ENCODE measurements around the gene CUL9.

CUL9 gene

GRCh38 chr6:43226192-43226851 lies 44.3 kb downstream of the CUL9 start:
- DNase-seq (ENCODE audit: low read depth in 2 of 2, low spot score in 1 of 2) = no peak

GRCh38 chr6:43228951-43229802 lies 47.2 kb downstream of the CUL9 start, which contains the start of gene DNPH1:
Gene DNPH1, minus strand, starts transcription at chr6:43229481. Its CDS starts 25 bp downstream, at chr6:43229456.
- DNase-seq (ENCODE audit: low read depth in 2 of 2, low spot score in 1 of 2) = peak; percentile 42 to 56

- no peak for DNase-seq (ENCODE audit: low read depth in 2 of 2, low spot score in 1 of 2)
Observed at GRCh38 chr6:43229803-43230620, 48.0 kb downstream of the CUL9 start.

- no peak for DNase-seq (ENCODE audit: low read depth in 2 of 2, low spot score in 1 of 2)
Observed at GRCh38 chr6:43231053-43231452, 49.1 kb downstream of the CUL9 start.

- DNase-seq (ENCODE audit: low read depth in 2 of 2, low spot score in 1 of 2) = no peak
Observed at GRCh38 chr6:43231735-43232450, 49.9 kb downstream of the CUL9 start.

- DNase-seq (ENCODE audit: low read depth in 2 of 2, low spot score in 1 of 2) = no peak
Observed at GRCh38 chr6:43235841-43236240, 53.8 kb downstream of the CUL9 start.

- no peak for DNase-seq (ENCODE audit: low read depth in 2 of 2, low spot score in 1 of 2)
Observed at GRCh38 chr6:43239054-43239453, 57.1 kb downstream of the CUL9 start.

- DNase-seq (ENCODE audit: low read depth in 2 of 2, low spot score in 1 of 2) = no peak
Observed at GRCh38 chr6:43240950-43241349, 59.0 kb downstream of the CUL9 start.

- no peak for DNase-seq (ENCODE audit: low read depth in 2 of 2, low spot score in 1 of 2)
Observed at GRCh38 chr6:43241446-43241845, 59.5 kb downstream of the CUL9 start.

- DNase-seq (ENCODE audit: low read depth in 2 of 2, low spot score in 1 of 2) = no peak
Observed at GRCh38 chr6:43242908-43243663, 61.1 kb downstream of the CUL9 start, which contains the start of gene TTBK1. Gene TTBK1, plus strand, starts transcription at chr6:43243481. Its CDS starts 3,180 bp downstream, at chr6:43246661.

GRCh38 chr6:43243664-43244321 lies 61.8 kb downstream of the CUL9 start:
- no peak for DNase-seq (ENCODE audit: low read depth in 2 of 2, low spot score in 1 of 2)

GRCh38 chr6:43246301-43247113 lies 64.5 kb downstream of the CUL9 start:
- no peak for DNase-seq (ENCODE audit: low read depth in 2 of 2, low spot score in 1 of 2)

GRCh38 chr6:43247114-43247999 lies 65.4 kb downstream of the CUL9 start:
- peak; percentile 32 to 54 for DNase-seq (ENCODE audit: low read depth in 2 of 2, low spot score in 1 of 2)

- DNase-seq (ENCODE audit: low read depth in 2 of 2, low spot score in 1 of 2) = no peak
Observed at GRCh38 chr6:43248101-43248500, 66.1 kb downstream of the CUL9 start.

- DNase-seq (ENCODE audit: low read depth in 2 of 2, low spot score in 1 of 2) = no peak
Observed at GRCh38 chr6:43248791-43249190, 66.8 kb downstream of the CUL9 start.

GRCh38 chr6:43250992-43251373 lies 69.0 kb downstream of the CUL9 start:
- DNase-seq (ENCODE audit: low read depth in 2 of 2, low spot score in 1 of 2) = no peak

GRCh38 chr6:43253401-43253800 lies 71.4 kb downstream of the CUL9 start:
- no peak for DNase-seq (ENCODE audit: low read depth in 2 of 2, low spot score in 1 of 2)
